GM21723 (cell line): ENCODE measurements around the gene PTPN11.
A peak's percentile ranks its signal among the peaks of the same experiment; 100 is the strongest.
"Not testable (repeated sequence)": the region's sequence is repeated elsewhere in the genome, so short reads cannot be mapped to it uniquely, and the experiment has no call there.

Source experiments
- ATAC-seq: cut with Tn5 transposase; IDR thresholded peaks from one replicate; pipeline ENCODE4 v1.9.1; 2021; ENCODE audit warnings: mild to moderate bottlenecking, moderate library complexity; ENCODE audit not compliant: unreplicated experiment

Gene PTPN11

DNA sequence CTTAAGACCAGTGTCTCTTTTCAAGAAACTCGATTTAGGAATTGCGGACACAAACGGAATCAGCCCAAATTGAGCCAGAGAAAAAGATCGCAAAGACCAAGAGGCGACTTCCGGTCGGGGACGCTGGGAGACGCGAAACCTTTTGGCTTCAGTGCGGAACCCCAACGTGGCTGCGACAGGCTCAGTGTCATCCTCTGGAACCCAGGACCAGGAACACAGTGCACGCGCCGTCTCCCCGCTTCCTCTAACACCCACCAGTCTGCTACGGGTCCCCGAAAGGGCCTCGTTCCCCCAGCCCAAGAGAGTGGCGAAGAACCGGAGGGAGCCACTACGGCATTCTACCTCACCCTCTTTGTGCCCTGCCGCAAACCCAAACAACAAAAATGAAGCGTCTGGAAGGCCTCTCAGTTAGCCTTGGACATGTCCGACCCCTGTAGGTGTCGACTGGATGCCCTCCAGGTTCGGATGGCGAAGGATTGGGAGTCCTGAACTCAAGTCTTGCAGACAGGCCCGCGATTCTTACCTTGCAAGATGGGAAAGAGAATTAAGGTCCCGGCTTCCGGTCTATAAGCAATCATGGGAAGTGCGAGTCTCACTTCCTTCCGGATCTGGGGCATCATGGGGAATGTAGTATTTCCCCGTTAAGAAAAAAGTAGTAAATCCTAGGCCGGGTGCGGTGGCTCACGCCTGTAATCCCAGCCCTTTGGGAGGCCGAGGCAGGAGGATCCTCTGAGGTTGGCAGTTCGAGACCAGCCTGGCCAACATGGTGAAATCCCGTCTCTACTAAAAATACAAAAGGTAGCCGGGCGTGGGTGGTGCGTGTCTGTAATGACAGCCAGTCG lies 9.5 kb upstream of the PTPN11 start, which contains the start of gene RPL6:
RPL6 (minus strand) TSS at position 542 of the 842 bp plus-strand sequence. CDS start 949 bp downstream, outside the sequence.
- peak; percentile 87 for ATAC-seq

DNA sequence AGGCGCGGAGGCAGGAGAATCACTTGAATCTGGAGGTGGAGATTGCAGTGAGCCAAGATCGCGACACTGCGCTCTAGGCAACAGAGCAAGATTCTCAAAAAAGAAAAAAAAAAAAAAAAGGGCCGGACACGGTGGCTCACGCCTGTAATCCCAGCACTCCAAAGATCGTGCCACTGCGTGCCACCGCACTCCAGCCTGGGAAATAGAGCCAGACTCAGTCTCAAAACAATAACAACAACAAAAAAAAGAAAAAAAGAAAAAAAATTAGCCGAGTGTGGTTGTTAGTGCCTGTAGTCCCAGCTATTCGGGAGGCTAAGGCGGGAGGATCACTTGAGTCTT lies 8.9 kb upstream of the PTPN11 start:
- no peak for ATAC-seq

DNA sequence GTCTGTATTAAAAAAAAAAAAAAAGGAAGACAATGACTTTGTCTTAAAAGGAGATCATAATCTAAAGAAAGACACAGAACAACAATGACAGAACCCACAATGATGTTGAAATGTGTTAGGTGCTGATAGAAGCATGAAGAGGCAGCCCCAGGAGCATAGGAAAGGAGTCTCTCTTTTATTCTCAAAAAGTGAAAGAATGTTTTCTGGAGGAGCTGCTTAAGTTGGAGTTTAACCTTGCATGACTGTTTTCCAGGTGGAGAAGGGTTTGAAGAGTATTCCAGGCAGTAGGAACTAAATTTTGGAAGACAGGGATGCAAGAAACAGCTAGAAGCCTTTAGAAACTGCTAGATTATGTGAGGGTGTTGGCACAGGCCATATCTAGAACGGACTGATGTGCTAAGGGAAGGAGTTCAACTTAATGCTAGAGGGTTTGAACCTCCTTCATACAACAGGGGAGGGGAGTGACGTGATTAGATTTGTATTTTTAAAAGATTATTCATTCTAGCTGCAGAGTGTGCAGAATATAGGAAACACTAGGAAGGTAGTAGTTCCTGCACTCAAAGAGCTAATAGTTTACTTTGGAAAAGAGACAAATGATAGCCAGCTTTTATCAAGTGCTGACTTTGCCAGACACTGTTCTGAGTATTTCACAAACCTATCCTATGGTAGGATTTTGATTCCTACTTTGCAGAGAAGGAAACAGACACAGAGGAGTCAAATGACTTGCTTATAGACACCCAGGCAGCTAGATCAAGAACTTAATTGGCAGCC lies 4.7 kb upstream of the PTPN11 start:
- ATAC-seq: no peak

DNA sequence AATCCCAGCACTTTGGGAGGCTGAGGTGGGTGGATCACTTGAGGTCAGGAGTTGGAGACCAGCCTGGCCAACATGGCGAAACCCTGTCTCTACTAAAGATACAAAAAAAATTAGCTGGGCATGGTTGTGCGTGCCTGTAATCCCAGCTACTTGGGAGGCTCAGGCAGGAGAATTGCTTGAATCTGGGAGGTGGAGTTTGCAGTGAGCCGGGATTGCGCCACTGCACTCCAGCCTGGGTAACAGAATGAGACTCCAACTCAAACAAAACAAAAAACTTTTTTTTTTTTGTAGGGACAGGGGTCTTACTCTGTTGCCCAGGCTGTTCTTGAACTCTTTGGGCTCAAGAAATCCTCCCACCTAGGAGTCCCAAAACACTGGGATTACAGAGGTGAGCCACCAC lies 3.3 kb upstream of the PTPN11 start:
- ATAC-seq: not testable (repeated sequence)

DNA sequence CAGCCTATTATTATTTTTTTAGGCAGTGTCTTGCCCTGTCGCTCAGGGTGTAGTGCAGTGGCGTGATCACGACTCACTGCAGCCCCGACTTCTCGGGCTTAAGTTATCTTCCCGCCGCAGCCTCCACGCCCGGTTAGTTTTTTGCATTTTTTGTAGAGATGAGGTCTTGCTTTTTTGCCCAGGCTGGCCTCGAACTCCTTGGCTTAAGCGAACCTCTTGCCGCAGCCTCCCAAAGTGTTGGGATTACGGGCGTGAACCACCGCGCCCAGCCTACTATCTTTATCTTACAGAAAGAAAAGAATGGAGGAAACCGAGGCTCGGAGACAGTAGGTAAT lies 507 bp upstream of the PTPN11 start:
- ATAC-seq: no peak

DNA sequence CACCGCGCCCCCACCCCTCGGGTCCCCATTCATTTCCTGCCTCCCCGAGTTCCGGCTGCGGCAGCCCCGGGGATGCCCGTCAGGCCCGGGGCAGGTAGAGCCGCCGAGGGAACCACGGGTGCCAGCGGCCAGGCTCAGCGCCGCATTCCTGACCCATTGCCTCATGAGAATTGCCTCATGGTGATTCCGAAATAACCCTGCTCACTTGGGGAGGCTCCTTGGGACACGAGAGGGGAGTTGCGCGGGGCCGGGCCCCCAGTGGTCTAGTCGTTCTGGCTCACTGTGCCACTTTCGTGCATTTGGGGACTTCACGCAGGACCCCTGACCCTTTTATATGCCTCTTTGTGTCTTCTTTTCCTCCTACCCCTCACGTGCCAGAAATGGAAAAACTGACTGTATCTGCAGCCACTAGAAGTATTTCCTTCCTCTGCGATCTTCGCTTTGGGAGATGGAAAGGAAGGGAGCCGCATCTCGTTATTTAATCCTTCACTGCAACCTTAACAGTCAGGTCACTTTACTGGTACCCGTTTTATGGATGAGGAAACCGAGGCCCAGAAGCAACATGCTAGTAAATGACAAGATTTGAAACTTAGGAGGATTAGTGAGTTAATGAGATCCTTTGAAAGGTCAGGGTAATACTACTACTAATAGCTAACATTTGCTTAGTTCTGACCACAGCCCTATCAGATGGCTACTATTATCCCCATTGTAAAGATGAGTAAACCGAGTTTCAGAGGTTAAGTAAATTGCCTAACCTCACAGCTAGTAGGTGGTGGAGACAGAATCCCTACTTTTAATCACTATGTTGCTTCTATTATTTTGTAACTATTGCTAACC lies 768 bp downstream of the PTPN11 start:
- peak; percentile 53 for ATAC-seq

DNA sequence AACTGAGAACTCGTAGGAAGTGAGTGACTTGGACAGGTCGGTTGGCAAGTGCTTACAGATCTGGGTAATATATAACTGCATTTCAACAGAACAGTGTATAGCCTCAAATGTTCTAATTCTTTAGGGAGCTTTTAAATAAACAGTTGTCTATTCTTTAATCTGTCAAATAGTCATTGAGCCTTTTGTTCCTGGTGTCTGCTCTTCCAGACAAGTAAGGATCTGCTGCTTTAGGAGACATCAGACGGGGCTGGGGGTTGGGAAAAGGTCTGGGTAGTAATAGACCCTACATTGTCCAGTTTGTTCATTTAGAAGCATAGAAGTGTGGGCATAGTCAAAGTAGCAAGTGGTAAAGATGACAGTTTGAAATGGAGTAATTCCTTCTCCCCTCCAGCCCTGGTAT lies 2.0 kb downstream of the PTPN11 start:
- ATAC-seq: no peak

DNA sequence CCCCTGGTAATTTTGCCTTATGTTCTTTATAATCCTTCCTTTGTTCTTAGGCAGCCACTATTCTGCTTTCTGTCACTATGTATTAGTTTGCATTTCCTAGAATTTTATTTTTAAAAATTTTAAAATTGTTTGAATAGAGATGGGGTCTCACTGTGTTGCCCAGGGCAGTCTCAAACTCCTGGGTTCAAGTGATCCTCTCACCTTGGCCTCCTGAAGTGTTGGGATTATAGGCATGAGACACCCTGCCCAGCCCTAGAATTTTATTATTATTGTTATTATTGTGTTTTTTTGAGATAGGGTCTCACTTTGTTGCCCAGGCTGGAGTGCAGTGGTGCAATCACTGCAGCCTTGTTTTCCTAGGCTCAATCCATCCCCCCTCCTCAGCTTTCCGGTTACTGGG lies 2.6 kb downstream of the PTPN11 start:
- ATAC-seq: no peak

DNA sequence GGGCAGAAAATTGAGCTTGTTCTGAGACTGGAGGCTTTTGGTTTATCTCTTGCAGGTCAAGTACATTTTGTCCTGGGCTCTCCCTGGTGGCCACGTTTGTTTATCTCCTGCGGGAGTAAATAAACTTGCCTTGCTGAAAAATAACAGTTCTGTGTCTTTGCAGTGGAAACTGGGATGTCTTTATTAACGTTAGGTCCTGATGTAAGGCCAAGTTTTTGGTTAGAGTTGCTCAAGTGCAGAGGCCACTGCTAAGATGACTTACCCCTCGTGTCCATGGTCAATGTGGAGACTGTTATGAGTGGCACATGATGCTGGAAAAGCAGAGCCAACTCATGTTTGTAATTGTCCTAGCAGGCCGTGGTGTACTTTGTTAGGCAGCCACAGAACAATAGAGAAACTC lies 3.8 kb downstream of the PTPN11 start:
- no peak for ATAC-seq

DNA sequence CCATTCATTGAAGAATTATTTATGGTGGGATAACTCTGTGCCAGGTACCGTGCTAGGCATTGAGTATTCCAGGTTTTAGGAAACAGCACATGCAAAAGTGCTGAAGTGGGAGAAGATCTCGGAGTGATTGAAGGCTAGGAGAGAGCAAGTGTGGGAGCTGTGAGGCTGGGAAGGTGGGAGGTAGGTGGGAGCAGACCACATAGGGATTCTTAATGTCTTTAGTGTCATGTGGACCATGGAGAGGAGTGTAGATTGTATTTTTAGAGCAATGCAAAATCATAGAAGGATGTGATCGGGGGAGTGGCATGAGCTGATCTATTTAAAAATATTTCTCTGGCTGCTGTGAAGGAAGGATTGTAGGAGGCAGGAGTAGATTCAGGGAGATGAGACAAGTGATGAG lies 5.4 kb downstream of the PTPN11 start:
- no peak for ATAC-seq

DNA sequence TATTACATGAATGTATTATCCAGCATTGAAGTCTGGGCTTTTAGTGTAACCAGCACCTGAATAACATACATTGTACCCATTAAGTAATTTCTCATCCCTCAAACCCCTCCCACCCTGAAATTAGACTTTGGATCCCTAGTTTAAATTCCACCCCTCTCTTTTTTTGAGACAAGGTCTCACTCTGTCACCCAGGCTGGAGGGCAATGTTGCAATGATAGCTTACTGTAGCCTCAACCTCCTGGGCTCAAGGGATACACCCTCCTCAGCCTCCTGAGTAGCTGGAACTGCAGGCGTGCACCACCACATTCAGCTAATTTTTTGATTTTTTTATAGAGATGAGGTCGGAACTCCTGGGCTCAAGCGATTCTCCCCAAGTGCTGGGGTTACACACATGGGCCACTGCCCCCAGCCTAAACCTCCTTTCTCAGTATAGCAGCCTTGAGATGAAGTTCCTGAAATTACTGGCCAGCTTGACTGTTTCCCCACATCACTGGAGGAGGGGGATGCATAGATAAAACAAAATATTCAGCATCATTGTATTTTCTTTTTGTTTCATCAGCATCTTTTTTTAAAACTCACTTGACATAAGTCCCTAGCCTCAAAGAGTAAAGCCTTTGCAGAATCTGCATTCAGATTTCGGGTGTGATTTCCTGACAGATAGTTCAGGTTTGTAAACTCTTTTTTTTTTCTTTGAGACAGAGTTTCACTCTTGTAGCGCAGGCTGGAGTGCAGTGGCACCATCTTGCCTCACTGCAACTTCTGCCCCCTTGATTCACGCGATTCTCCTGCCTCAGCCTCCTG lies 7.0 kb downstream of the PTPN11 start:
- no peak for ATAC-seq

DNA sequence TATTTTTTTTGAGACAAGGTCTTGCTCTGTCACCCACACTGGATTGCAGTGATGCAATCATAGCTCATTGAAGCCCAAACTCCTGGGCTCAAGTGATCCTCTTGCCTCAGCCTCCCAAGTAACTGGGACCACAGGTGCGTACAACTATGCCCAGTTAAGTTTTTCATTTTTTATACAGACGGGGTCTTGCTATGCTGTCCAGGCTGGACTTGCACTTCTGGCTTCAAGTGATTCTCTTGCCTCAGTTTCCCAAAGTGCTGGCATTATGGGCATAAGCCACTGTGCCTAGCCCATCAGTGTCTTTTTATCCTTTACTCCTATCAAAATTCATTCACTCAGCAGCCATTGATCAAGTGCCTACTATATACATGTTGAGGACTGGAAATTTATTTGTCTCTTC lies 9.0 kb downstream of the PTPN11 start:
- no peak for ATAC-seq

DNA sequence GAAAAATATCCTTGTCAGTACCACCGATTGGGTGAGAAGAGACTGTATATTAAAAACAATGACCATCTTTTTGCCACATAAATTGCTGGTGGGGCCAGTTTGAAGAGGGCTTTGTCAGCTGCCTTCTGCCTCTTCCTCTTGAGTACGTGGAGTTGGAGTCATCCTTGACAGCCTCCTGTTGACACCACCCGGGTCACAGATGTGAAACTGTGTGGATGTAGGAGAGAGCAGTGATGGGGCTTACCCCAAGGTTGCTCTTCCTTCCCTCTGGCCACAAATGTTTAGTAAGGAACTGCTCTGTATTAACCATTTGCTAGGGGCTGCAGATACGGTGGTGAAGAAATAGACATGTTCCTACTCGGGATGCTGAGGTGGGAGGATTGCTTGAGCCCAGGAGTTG lies 12.2 kb downstream of the PTPN11 start:
- ATAC-seq: no peak

DNA sequence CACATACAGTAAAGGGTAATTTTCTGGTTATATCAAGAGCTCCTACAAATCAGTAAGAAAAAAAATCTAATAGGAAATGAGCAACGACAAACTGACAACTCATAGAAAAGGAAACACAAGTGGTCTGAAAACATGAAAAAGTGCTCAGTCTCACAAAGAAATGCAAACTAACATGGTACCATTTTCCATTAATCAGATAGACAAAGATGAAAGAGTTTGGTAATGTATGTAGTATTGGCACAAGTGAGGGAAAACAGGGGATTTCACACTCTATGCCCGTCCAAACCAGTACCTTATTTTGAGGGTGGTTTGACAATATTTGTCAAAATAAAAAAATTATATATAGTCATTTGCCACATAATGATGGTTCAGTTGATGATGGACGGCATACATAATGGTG lies 13.2 kb downstream of the PTPN11 start:
- no peak for ATAC-seq

DNA sequence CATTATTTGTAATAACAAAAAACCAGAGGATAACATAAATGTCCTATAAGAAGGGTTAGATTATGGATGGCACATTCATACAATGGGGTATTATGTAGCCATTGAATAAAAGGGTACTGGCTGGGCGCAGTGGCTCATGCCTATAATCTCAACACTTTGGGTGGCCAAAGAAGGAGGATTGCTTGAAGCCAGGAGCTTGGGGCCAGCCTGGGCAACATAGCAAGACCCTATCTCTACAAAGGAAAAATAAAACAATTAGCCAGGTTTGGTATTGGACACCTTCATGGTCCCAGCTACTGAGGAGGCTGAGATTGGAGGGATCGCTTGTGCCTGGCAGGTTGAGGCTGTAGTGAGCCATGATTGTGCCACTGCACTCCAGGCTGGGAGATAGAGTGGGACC lies 14.8 kb downstream of the PTPN11 start:
- ATAC-seq: no peak

DNA sequence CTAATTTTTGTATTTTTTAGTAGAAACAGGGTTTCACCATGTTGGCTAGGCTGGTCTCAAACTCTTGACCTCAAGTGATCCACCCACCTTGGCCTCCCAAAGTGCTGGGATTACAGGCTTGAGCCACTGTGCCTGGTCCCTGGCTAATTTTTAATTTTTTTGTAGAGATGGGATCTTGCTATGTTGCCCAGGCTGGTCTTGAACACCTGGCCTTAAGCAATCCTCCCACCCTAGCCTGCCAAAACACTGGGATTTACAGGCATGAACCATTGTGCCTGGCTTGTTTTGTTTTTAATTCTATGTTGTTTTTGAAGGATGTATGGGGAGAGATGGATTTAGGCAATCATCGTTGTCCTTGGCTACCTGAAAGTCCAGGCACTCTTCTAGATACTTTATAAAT lies 19.9 kb downstream of the PTPN11 start:
- not testable (repeated sequence) for ATAC-seq

DNA sequence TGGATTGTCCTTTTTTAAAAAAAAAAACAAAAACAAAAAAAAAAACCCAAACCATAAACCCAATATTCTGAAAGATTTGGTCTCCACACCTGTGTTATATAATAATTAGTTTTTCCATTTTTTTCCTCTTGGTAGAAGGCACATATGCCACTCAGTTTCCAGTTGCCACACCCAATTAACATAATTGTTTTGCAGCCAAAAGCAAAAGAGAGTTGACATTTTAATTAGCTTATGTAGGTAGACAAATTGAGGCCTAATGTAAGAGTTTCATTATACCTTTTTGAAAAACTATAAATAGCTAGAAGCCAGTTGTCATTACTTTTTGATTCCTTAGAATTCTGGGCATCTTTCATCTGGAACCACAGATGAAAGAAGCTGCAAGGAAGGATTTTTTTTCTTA lies 21.0 kb downstream of the PTPN11 start:
- no peak for ATAC-seq

DNA sequence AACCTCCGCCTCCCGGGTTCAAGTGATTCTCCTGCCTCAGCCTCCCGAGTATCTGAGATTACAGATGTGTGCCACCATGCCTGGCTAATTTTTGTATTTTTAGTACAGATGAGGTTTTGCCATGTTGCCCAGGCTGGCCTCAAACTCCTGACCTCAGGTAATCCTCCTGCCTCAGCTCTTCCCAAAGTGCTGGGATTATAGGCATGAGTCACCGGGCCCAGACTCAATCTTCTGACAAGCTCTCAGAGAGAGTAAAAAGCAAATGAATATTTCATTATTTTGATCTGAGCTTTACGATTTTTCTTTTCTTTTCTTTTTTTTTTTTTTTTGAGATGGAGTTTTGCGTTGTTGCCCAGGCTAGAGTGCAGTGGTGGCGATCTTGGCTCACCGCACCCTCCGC lies 21.9 kb downstream of the PTPN11 start:
- ATAC-seq: not testable (repeated sequence)

DNA sequence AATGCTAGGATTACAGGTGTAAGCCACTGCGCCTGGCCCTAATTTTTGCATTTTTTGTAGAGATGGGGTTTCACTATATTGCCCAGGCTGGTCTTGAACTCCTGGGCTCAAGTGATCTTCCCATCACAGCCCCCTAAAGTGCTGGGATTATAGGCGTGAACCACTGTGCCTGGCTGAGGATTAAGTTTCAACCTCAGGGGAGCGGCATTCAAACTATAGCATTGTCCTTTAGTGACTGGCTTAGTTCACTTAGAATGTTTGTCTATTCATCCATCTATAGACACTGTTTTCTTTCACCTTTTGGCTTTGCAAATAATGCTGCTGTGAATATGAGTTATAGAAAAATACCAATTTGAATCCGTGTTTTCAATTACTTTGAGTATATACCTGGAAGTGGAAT lies 25.2 kb downstream of the PTPN11 start:
- no peak for ATAC-seq

DNA sequence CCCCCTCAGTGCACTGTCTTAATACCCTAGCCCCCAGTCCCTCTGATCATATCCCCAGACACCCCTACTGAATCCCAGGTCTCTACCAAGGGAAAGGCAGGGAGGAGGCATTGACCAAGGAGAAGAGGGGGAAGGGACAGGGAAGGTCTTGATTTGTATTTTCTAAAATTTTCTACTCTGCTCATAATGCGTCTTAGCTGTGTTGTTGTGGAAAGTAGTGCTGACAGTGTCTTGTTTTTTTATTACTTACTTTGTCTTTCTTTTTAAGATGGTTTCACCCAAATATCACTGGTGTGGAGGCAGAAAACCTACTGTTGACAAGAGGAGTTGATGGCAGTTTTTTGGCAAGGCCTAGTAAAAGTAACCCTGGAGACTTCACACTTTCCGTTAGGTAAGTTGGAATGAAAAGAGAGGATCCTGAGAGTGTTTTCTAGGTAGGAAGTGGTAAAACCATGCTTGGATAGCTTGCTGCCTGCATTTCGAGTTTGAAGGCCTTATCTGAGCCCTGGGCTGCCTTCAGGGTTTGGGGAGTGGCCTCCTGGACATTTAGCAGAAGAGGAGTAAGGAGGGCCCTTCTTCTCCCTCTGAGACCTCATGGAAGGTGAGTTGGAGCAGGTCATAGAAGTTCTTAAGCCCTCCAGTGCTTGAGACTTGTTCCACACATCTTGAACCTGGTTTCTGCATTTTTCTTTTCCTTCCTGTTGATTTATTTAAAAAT lies 27.4 kb downstream of the PTPN11 start:
- ATAC-seq: no peak
